Mesenchymal stem cell (in vitro differentiated cells and primary cell): ENCODE results near the gene CRHR2.

Experiments
- DNase-seq: peaks from one replicate; pipeline ENCODE4 v3.0.0-alpha.2; 2013
- H2AFZ ChIP-seq: one replicate; pipeline ENCODE4 v1.6.1; 2013; ENCODE audit warnings: low read depth, mild to moderate bottlenecking, control low read depth, inconsistent platforms, low read length, moderate library complexity
- H2AK5ac ChIP-seq: 2 replicates; pipeline ENCODE4 v1.6.1; 2013; ENCODE audit warnings: low read length, moderate library complexity, mild to moderate bottlenecking, inconsistent platforms; ENCODE audit not compliant: severe bottlenecking
- H2BK120ac ChIP-seq: one replicate; pipeline ENCODE4 v1.6.1; 2013; ENCODE audit warnings: low read depth, mild to moderate bottlenecking, inconsistent platforms, low read length, moderate library complexity
- H2BK12ac ChIP-seq, 2 experiments: one replicate each; pipeline ENCODE4 v1.6.1; 2013; ENCODE audit warnings: inconsistent platforms in 2 of 2, low read length in 2 of 2, mild to moderate bottlenecking in 2 of 2, moderate library complexity in 2 of 2, control low read depth in 1 of 2
- H2BK15ac ChIP-seq: one replicate; pipeline ENCODE4 v1.6.1; 2013; ENCODE audit warnings: mild to moderate bottlenecking, low read depth, inconsistent platforms; ENCODE audit not compliant: poor library complexity, severe bottlenecking
- H2BK5ac ChIP-seq: 2 replicates; pipeline ENCODE4 v1.6.1; 2013; ENCODE audit warnings: low read depth, mild to moderate bottlenecking, low read length, control low read depth, inconsistent platforms; ENCODE audit not compliant: poor library complexity, severe bottlenecking
- H3K14ac ChIP-seq, 2 experiments: one replicate each; pipeline ENCODE4 v1.6.1; 2013; ENCODE audit warnings: inconsistent platforms in 2 of 2, low read length in 2 of 2, control low read depth in 1 of 2, mild to moderate bottlenecking in 1 of 2, moderate library complexity in 1 of 2
- H3K18ac ChIP-seq, 2 experiments: one replicate each; pipeline ENCODE4 v1.6.1; 2013; ENCODE audit warnings: inconsistent platforms in 2 of 2, low read length in 2 of 2, control low read depth in 1 of 2, low read depth in 1 of 2, mild to moderate bottlenecking in 1 of 2
- H3K23ac ChIP-seq, 2 experiments: one replicate each; pipeline ENCODE4 v1.6.1; 2013; ENCODE audit warnings: inconsistent platforms in 2 of 2, low read length in 2 of 2, mild to moderate bottlenecking in 2 of 2, moderate library complexity in 2 of 2, control low read depth in 1 of 2
- H3K27ac ChIP-seq: 2 replicates; pipeline ENCODE4 v1.5.1; 2013; ENCODE audit warnings: mild to moderate bottlenecking, moderate library complexity, low read length, control low read depth, inconsistent platforms; ENCODE audit not compliant: poor library complexity, severe bottlenecking
- H3K27me3 ChIP-seq, 2 experiments: 2 replicates each; pipeline versions ENCODE4 v1.6.1 to v1.7.0; 2013; ENCODE audit warnings: low read length in 2 of 2, mild to moderate bottlenecking in 2 of 2, moderate library complexity in 2 of 2, control low read depth in 1 of 2, inconsistent platforms in 1 of 2; ENCODE audit not compliant: control insufficient read depth in 1 of 2, insufficient read depth in 1 of 2
- H3K36me3 ChIP-seq, 2 experiments: 2 replicates each; pipeline versions ENCODE4 v1.6.1 to v1.7.0; 2013; ENCODE audit warnings: low read length in 2 of 2, control low read depth in 1 of 2, inconsistent platforms in 1 of 2, low read depth in 1 of 2, mild to moderate bottlenecking in 1 of 2; ENCODE audit not compliant: insufficient read depth in 2 of 2, control insufficient read depth in 1 of 2
- H3K4ac ChIP-seq, 2 experiments: one replicate each; pipeline ENCODE4 v1.6.1; 2013; ENCODE audit warnings: inconsistent platforms in 2 of 2, low read length in 2 of 2, mild to moderate bottlenecking in 2 of 2, moderate library complexity in 2 of 2, control low read depth in 1 of 2, low read depth in 1 of 2
- H3K4me1 ChIP-seq: 2 replicates; pipeline ENCODE4 v1.6.1; 2013; ENCODE audit warnings: low read depth, low read length, control low read depth; ENCODE audit not compliant: control insufficient read depth, insufficient read depth
- H3K4me2 ChIP-seq: 2 replicates; pipeline ENCODE4 v1.6.1; 2013; ENCODE audit warnings: low read length, mild to moderate bottlenecking, inconsistent platforms; ENCODE audit not compliant: poor library complexity, severe bottlenecking
- H3K4me3 ChIP-seq, 2 experiments: 2 replicates each; pipeline versions ENCODE4 v1.5.1 to v1.7.0; 2013; ENCODE audit warnings: low read length in 2 of 2, mild to moderate bottlenecking in 2 of 2, control low read depth in 1 of 2, low read depth in 1 of 2; ENCODE audit not compliant: insufficient read depth in 1 of 2
- H3K79me1 ChIP-seq: replicated peaks from 2 replicates; pipeline ENCODE4 v1.6.1; 2013; ENCODE audit warnings: mild to moderate bottlenecking, control low read depth, low read length, inconsistent platforms; ENCODE audit not compliant: poor library complexity, severe bottlenecking
- H3K9ac ChIP-seq: 2 replicates; pipeline ENCODE4 v1.7.0; 2013; ENCODE audit warnings: mild to moderate bottlenecking, low read length, moderate library complexity
- H3K9me3 ChIP-seq: 2 replicates; pipeline ENCODE4 v1.7.0; 2013; ENCODE audit warnings: mild to moderate bottlenecking, low read length; ENCODE audit not compliant: control insufficient read depth
- H4K8ac ChIP-seq: one replicate; pipeline ENCODE4 v1.6.1; 2013; ENCODE audit warnings: inconsistent platforms, mild to moderate bottlenecking, low read length, moderate library complexity
- H4K91ac ChIP-seq: one replicate; pipeline ENCODE4 v1.6.1; 2013; ENCODE audit warnings: mild to moderate bottlenecking, low read length, inconsistent platforms
- WGBS: methylation state at CpG from one replicate; pipeline ENCODE4 v1.1.7; 2013; ENCODE audit warnings: mixed read lengths; 5-methylcytosine and 5-hydroxymethylcytosine counted together

CRHR2 gene

GRCh38 chr7:30630986-30631385 lies 51.3 kb downstream of the CRHR2 start:
- Histone ChIP-seq H3K36me3 (peaks cover 39 to 98% of the 10 kb centered on the region in 2 experiments), H3K27me3 (no peaks in the 10 kb centered on the region), H2BK12ac (no peak overlapping the region), H2AK5ac (no peak overlapping the region), H3K23ac (no peak overlapping the region), H3K4ac (no peak overlapping the region), H3K4me2 (no peak overlapping the region), H2BK15ac (no peak overlapping the region), H3K27ac (no peak overlapping the region), H4K91ac (no peak overlapping the region), H3K9ac (no peak overlapping the region), H3K18ac (no peak overlapping the region), H2BK120ac (no peak overlapping the region), H3K79me1 (peaks cover 26% of the 10 kb centered on the region), H4K8ac (no peak overlapping the region), H3K14ac (no peak overlapping the region), H2BK5ac (no peak overlapping the region), H3K4me1 (peaks cover 2% of the 10 kb centered on the region), H2AFZ (no peak overlapping the region), H3K9me3 (no peaks in the 10 kb centered on the region), H3K4me3 (no peak overlapping the region)
- 100% methylated on average over 2 of the region's 4 CpGs for WGBS
- DNase-seq, result no peak

GRCh38 chr7:30627026-30627425 lies 55.2 kb downstream of the CRHR2 start:
- H4K8ac ChIP-seq, result no peak overlapping the region
- no peak overlapping the region for H4K91ac ChIP-seq
- H2BK5ac ChIP-seq, result no peak overlapping the region
- no peak overlapping the region for H3K27ac ChIP-seq
- H2AK5ac ChIP-seq, result no peak overlapping the region
- no peaks in the 10 kb centered on the region for H3K9me3 ChIP-seq
- no peak overlapping the region for H3K4me3 ChIP-seq
- peaks cover 21 to 95% of the 10 kb centered on the region in 2 experiments for H3K36me3 ChIP-seq
- H3K27me3 ChIP-seq, result no peaks in the 10 kb centered on the region
- H3K23ac ChIP-seq, result no peak overlapping the region
- H3K18ac ChIP-seq, result no peak overlapping the region
- 94% methylated on average over 4 of the region's 4 CpGs for WGBS
- no peak overlapping the region for H2BK12ac ChIP-seq
- H3K4me1 ChIP-seq, result no peaks in the 10 kb centered on the region
- no peak overlapping the region for H2BK15ac ChIP-seq
- H2BK120ac ChIP-seq, result no peak overlapping the region
- no peak overlapping the region for H3K9ac ChIP-seq
- peaks cover 18% of the 10 kb centered on the region for H3K79me1 ChIP-seq
- H3K4ac ChIP-seq, result no peak overlapping the region
- H3K4me2 ChIP-seq, result no peak overlapping the region
- DNase-seq, result no peak
- no peak overlapping the region for H3K14ac ChIP-seq
- H2AFZ ChIP-seq, result no peak overlapping the region

GRCh38 chr7:30625283-30625682 lies 57.0 kb downstream of the CRHR2 start:
- no peak overlapping the region for H2AK5ac ChIP-seq
- H2BK15ac ChIP-seq, result no peak overlapping the region
- H2BK5ac ChIP-seq, result no peak overlapping the region
- no peaks in the 10 kb centered on the region for H3K27me3 ChIP-seq
- H2AFZ ChIP-seq, result no peak overlapping the region
- H3K36me3 ChIP-seq, result peaks cover 19 to 95% of the 10 kb centered on the region in 2 experiments
- H3K4me3 ChIP-seq, result no peak overlapping the region
- no peak overlapping the region for H3K4me2 ChIP-seq
- no peak overlapping the region for H3K9ac ChIP-seq
- no peak overlapping the region for H4K91ac ChIP-seq
- no peak overlapping the region for H2BK12ac ChIP-seq
- no peak overlapping the region for H2BK120ac ChIP-seq
- H3K14ac ChIP-seq, result no peak overlapping the region
- H3K23ac ChIP-seq, result no peak overlapping the region
- peaks cover 16% of the 10 kb centered on the region for H3K79me1 ChIP-seq
- H3K9me3 ChIP-seq, result no peaks in the 10 kb centered on the region
- H3K4ac ChIP-seq, result no peak overlapping the region
- no peak overlapping the region for H4K8ac ChIP-seq
- no peak overlapping the region for H3K18ac ChIP-seq
- H3K27ac ChIP-seq, result no peak overlapping the region
- no peak for DNase-seq
- H3K4me1 ChIP-seq, result no peaks in the 10 kb centered on the region
- no CpG with 5 or more reads among the region's 1 CpG for WGBS

- Histone ChIP-seq H2AK5ac (no peak overlapping the region), H3K23ac (no peak overlapping the region), H4K91ac (no peak overlapping the region), H3K14ac (no peak overlapping the region), H3K4me2 (no peak overlapping the region), H2BK12ac (no peak overlapping the region), H3K4me1 (no peaks in the 10 kb centered on the region), H3K9me3 (no peaks in the 10 kb centered on the region), H3K18ac (no peak overlapping the region), H3K9ac (no peak overlapping the region), H3K27ac (no peak overlapping the region), H2BK5ac (no peak overlapping the region), H3K36me3 (peaks cover 34 to 94% of the 10 kb centered on the region in 2 experiments), H3K79me1 (peaks cover 26% of the 10 kb centered on the region), H3K4me3 (no peak overlapping the region), H2BK15ac (no peak overlapping the region), H4K8ac (no peak overlapping the region), H2AFZ (no peak overlapping the region), H3K4ac (no peak overlapping the region), H3K27me3 (no peaks in the 10 kb centered on the region), H2BK120ac (no peak overlapping the region)
- DNase-seq, result no peak
- WGBS, result 64% methylated on average over 1 of the region's 1 CpG
Observed at GRCh38 chr7:30618961-30619360, 63.3 kb downstream of the CRHR2 start.
